Placental epithelial cell (primary cell): ENCODE data around the gene PIGV. TPM values are rescaled to one million over a fixed set of nuclear protein-coding genes. Genes with fewer than 3 reads are reported as not detected.

Experiments
- small RNA-seq: library from RNA; depleted of rRNA; stranded (forward); fragments of <200 nt; gene quantifications from one replicate; pipeline ENCODE3, GENCODE V24; 2012
- total RNA-seq: library from RNA; depleted of rRNA; stranded (reverse); fragments of >200 nt; gene quantifications from 2 replicates; pipeline ENCODE4 v1.2.3, GENCODE V29; 2012

The PIGV gene
- 21.5 and 29.8 TPM in 2 replicates for total RNA-seq

GRCh38 chr1:26787706-26788514, at the start of gene PIGV:
Gene PIGV, plus strand, starts transcription at chr1:26787950. Its CDS starts 2,866 bp downstream, at chr1:26790816.

GRCh38 chr1:26826261-26827105, 38.7 kb downstream of the PIGV start, which contains the start of gene ZDHHC18:
Gene ZDHHC18, plus strand, starts transcription at chr1:26826688. Its CDS starts 117 bp downstream, at chr1:26826805.

Small RNAs within 50 kb of the gene (small RNA-seq; reads per million reads assigned to genes)
- gene RN7SL165P, result not detected

Other genes with a start within 250 kb of the PIGV start
- gene ARID1A, start 91.9 kb upstream of the PIGV start, total RNA-seq, result 48.3 and 56.9 TPM in 2 replicates
- gene ZDHHC18, start 38.7 kb downstream of the PIGV start, total RNA-seq, result 20.0 and 25.7 TPM in 2 replicates
- gene SFN, start 75.2 kb downstream of the PIGV start, total RNA-seq, result 146 and 266 TPM in 2 replicates
- 11.8 and 15.3 TPM in 2 replicates for gene GPN2, start 102.3 kb downstream of the PIGV start, total RNA-seq
- 8.0 and 8.6 TPM in 2 replicates for gene GPATCH3, start 112.5 kb downstream of the PIGV start, total RNA-seq
- not detected in 2 replicates for gene NR0B2, start 126.0 kb downstream of the PIGV start, total RNA-seq
- gene NUDC, start 133.8 kb downstream of the PIGV start, total RNA-seq, result 14.5 and 18.9 TPM in 2 replicates
- gene KDF1, start 172.5 kb downstream of the PIGV start, total RNA-seq, result 16.1 and 23.2 TPM in 2 replicates
- gene TRNP1, start 205.7 kb downstream of the PIGV start, total RNA-seq, result 31.0 and 40.2 TPM in 2 replicates
- gene TENT5B, start 224.9 kb downstream of the PIGV start, total RNA-seq, result 245 and 286 TPM in 2 replicates